HG02840 (cell line): ENCODE results near the gene AP2B1.

ENCODE experiments used
- ATAC-seq: cut with Tn5 transposase; IDR thresholded peaks from one replicate; pipeline ENCODE4 v1.9.1; 2021; ENCODE audit warnings: mild to moderate bottlenecking, moderate library complexity, moderate number of reproducible peaks; ENCODE audit not compliant: unreplicated experiment, low FRiP score

The AP2B1 gene

GRCh38 chr17:35618628-35619027, 31.5 kb downstream of the AP2B1 start:
- ATAC-seq = no peak

- ATAC-seq = no peak
Observed at GRCh38 chr17:35621768-35622167, 34.6 kb downstream of the AP2B1 start.

DNA sequence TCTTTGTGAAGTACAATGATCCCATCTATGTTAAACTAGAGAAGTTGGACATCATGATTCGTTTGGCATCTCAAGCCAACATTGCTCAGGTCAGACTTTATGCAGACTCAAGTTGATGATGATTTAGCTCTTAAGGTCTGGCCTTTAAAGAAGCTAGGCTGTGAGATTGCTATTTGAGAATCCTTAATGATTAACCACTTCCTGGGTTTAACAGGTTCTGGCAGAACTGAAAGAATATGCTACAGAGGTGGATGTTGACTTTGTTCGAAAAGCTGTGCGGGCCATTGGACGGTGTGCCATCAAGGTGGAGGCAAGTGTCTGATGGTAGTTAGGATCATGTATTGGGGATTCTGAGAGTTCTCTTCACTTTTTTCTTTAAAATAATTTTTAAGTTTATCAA, 40.3 kb downstream of the AP2B1 start:
- no peak for ATAC-seq

DNA sequence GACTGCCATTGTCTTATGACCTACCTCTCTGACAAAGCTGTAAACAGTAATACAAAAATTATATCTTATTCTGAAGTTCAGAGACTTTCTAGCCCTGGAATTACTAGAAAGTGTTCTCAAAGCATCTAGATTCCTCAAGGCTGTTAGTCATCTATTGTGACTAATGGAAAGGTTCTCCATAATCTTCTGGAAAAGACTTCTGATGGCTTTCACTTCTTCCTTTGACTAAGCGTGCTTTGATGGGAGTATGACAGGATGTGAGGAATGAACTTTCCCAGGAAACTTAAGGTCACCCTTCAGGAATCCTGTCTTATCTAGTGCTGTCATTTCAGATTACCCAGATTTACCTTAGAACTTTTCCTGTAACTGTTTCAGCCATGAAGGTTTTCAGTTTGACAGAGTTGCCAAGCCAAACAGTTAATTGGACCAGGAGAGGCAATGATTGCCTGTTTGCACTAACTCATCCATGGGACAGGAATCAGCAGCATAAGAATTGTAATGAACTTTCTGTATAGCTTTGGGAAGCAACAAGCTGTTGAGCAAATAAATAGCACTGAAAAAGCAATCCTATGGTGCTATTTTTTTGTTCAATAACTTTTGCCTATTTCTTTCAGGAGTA, 43.5 kb downstream of the AP2B1 start:
- ATAC-seq = no peak

GRCh38 chr17:35641032-35641431, 53.9 kb downstream of the AP2B1 start:
- ATAC-seq = no peak

DNA sequence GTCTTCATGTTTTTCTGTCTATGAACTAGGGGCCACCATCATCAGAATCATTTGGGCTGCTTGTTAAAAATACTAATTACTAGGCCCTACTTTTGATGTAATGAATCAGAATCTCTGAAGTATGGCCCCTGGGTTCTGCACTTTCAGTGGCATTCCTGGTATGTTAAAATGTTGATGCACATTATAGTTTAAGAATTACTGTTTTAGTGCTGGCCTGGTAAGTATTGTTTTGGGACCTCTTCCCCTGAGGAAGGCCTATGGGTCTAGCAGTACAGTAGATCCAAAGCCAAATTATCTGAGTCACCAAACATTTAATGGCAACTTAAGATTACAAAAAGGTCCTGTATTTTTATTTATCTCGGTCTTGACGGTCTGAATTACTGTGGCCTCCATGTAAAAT, 58.8 kb downstream of the AP2B1 start:
- ATAC-seq = no peak

GRCh38 chr17:35651467-35651866, 64.3 kb downstream of the AP2B1 start:
- no peak for ATAC-seq

DNA sequence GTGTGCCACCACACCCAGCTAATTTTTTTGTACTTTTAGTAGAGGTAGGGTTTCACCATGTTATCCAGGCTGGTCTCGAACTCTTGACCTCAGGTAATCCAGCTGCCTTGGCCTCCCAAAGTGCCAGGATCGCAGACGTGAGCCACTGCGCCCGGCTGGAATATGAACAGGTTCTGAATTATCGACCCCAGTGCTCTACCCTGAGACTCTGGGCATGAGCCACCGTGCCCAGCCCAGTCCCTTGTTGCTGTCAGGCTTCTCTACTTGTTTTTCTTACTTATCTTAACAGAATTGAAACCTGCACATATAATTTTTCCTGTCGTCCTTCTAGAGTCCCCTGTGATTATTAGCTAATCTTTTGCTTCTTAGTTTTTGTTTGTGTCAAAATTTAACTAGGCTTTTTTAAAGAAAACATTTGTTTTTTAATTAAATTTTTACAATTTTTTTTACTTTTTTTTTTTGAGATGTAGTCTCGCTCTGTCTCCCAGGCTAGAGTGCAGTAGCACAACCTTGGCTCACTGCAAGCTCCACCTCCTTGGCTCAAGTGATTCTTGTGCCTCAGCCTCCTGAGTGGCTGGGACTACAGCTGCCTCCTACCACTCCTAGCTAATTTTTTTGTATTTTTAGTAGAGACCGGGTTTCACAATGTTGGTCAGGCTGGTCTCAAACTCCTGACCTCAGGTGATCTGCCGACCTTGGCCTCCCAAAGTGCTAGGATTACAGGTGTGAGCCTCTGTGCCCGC, 66.7 kb downstream of the AP2B1 start:
- no peak for ATAC-seq

GRCh38 chr17:35655303-35655702, 68.2 kb downstream of the AP2B1 start:
- ATAC-seq = no peak

DNA sequence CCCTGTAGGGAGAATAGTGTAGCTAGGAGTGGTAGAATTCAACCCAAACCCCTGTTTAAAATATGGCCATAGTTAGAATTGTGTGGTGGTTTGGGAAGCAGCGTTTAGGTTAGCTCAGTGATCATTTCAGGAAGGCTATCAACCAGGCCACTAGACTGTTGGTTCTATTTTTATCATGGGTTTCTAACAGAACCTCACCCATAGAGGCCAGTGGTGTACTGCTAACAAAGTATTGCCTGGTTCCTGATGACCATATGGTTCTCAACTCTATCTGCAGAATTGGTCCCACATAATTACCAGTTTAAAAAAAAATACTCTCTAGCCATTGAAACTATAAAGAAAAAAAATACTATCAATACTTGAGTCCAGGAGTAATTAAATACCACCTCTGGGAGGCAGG, 73.8 kb downstream of the AP2B1 start:
- ATAC-seq = no peak

DNA sequence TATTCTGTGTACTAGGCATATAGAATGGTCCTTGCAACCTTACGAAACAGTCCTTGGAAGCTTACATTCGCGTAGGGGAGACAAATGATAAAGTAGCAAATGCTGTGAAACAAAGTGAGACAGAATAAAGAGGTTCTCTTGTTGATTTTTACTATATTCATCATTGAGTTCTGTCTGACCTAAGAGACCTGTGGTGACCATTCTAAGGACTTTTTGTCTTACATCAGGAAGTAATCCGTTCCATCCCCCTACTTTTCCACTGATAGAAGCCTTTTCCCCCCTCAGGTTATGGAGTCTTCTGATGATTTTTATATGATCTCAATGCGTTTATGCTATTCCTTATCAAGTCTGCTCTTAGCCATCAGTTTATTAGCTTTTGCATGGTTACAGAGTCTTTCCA, 77.6 kb downstream of the AP2B1 start:
- ATAC-seq = no peak

- no peak for ATAC-seq
Observed at GRCh38 chr17:35665662-35666061, 78.5 kb downstream of the AP2B1 start.

- ATAC-seq = no peak
Observed at GRCh38 chr17:35666070-35666469, 78.9 kb downstream of the AP2B1 start.

DNA sequence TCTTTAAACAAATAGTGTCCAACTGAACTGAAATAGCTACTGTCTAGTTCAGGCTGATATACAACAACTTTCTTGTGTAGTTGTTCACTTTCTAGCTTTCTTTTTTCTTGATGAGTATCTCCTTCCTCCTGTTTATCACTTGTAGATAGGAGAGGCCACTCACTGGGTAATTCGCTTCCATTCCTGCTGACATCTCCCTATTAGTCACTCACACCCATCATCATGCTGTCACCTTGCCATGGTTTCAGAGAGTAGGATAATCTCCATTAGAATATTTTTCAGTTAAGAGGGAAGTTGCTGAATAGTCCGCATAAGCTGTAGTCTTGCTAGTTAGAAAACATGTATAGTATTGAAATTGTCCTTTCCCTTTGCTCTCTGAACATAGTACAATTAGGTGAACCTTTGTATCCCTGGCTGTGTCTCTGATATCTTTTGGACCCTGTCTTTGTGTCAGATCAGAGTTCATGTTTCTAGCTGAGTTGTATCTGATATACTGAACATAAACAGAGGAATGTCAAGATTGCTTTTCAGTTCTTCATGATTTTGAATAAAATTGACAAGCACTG, 79.9 kb downstream of the AP2B1 start:
- ATAC-seq = no peak

GRCh38 chr17:35668802-35669201, 81.7 kb downstream of the AP2B1 start:
- no peak for ATAC-seq

- no peak for ATAC-seq
Observed at GRCh38 chr17:35674552-35674951, 87.4 kb downstream of the AP2B1 start.

DNA sequence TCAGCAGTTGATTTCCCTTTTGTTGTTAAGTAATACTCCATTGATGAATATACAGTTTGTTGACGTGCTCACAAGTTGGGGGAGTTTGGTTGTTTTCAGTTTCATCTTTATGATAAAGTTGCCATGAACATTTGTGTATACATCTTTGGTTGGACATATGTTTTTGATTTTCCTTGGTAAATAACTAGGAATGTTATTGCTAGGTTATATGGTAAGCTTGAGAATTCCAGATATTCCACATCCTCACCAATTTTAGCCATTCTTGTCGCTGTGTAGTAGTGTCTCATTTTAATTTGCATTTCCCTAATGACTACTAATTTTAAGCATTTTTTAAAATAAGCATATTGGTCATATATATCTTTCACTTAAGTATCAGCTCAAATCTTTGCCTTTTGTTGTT, 89.3 kb downstream of the AP2B1 start:
- ATAC-seq = no peak

DNA sequence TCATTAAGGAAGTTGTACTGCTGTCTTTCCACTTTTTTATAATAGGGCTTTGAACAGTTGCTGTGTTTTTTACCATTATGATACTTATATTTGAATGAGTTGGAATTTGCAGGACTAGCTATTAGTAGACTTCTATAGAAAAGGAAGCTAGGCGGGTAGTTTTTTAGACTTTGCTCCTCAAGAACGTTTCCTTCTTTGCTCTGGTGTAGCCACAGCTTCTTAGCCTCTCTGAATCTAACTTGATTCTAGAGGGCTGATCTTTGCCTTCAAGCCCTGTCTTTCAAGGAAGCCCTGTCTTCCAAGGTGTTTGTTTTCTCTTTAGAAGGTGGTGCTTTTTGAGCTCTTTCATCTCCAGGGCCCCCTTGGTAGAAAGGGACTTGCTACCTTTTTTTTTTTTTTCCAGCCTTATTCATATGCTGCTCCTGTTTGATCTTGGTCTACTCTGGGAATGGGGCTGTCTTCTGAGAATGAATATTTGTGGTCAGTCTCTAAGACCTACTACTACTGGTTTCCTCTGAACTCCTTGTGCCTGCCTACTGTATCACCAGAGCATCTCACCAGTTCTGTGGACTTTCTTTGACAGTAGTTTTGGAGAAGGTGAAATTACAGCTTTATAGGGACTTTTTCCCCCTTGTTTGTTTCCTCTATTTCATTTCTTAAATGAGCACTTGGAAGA, 92.0 kb downstream of the AP2B1 start:
- ATAC-seq = no peak

DNA sequence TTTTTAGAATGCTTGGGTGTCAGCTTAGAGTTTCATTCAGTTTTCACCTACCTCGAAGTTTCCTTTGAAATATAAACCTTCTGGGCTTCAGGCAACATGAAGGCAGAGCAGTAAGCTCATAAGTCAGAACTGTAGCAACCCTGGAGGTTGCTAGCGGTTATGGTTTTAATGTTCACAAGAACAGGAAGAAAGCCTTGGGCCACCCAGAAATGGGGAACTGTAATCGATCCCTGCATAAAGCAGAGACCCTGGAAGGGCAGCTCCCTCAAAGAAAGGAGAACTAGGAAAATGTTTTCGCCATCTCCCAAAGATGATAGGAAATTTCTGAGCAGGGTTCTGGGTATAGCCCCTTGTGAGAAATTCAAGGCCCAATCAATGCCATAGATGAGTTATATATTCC, 96.5 kb downstream of the AP2B1 start:
- ATAC-seq = no peak

DNA sequence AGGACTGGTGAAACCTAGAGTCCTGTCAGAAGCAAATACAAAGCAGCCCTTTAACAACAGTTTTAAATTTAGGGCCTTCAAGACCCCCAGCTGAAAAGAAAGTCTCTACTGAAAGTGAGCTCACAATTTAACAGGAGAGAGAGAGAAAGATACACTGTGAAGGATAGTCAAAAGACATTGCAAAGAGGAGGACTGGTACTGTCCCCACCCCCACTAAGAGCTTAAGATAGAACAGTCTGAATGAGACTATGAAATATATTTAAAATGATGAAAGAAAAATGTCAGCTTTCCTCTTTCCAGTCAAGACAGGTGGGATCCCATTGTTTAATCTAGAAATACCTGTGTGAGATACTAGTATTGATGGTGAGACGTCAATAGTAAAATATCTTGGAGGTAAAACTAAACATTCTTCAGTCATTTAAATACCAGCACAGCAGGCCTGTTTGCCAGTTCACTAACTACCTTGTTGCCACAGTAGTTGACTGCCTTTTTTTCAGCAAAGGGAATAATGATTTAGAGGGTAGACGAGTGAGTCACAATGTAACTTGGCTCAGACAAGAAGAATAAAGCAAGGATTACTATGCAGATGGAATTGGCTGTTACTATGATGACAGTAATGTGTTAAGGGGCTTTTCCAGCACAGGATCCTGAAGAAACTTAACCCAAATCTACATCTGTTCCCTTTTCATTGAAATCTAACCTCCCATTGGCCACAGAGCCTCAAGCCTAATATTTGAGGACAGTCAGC, 97.1 kb downstream of the AP2B1 start:
- no peak for ATAC-seq
